HG03520 (cell line): Measurements from ENCODE around the gene WRAP53.

Source experiments
- ATAC-seq: cut with Tn5 transposase; IDR thresholded peaks from one replicate; pipeline ENCODE4 v1.9.1; 2021; ENCODE audit warnings: mild to moderate bottlenecking, moderate library complexity; ENCODE audit not compliant: unreplicated experiment

Gene WRAP53

DNA sequence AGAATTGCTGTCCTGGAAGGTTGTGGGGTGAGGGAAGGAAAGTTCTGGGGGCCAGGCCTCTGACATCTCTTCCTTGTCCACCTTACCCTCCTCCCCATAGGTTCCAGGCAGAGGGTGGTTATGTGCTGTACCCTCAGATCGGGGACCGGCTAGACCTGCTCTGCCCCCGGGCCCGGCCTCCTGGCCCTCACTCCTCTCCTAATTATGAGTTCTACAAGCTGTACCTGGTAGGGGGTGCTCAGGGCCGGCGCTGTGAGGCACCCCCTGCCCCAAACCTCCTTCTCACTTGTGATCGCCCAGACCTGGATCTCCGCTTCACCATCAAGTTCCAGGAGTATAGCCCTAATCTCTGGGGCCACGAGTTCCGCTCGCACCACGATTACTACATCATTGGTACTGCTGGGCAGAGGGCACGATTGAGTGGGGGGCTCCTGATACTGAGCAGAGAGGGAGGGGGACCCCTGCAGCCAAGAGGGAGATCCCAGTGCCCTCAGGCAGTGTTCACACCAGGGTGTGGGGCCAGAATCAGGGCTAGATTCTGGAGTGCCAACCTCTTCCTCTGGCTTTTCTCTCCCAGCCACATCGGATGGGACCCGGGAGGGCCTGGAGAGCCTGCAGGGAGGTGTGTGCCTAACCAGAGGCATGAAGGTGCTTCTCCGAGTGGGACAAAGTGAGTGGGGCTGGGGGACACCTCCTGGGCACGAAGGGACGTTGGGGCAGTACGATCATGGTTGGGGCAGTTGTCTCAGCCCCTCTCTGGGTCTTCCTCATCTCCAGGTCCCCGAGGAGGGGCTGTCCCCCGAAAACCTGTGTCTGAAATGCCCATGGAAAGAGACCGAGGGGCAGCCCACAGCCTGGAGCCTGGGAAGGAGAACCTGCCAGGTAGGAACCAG is 19.8 kb downstream of the WRAP53 start:
- no peak for ATAC-seq

DNA sequence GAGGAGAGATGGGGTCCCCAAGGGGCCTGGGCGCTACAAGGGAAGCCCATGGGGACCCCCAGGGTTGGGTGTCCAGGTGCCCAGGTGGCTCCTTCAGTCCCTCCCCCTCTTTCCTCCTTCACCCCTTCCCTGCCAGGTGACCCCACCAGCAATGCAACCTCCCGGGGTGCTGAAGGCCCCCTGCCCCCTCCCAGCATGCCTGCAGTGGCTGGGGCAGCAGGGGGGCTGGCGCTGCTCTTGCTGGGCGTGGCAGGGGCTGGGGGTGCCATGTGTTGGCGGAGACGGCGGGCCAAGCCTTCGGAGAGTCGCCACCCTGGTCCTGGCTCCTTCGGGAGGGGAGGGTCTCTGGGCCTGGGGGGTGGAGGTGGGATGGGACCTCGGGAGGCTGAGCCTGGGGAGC is 20.8 kb downstream of the WRAP53 start:
- ATAC-seq: no peak

DNA sequence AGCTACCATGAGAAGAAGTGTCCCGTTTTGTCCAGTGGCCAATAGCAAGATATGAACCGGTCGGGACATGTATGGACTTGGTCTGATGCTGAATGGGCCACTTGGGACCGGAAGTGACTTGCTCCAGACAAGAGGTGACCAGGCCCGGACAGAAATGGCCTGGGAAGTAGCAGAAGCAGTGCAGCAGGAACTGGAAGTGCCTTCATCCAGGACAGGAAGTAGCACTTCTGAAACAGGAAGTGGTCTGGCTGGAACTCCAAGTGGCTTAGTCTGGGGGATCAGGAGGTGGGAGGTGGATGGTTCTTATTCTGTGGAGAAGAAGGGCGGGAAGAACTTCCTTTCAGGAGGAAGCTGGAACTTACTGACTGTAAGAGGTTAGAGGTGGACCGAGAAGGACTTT is 22.0 kb downstream of the WRAP53 start:
- no peak for ATAC-seq

DNA sequence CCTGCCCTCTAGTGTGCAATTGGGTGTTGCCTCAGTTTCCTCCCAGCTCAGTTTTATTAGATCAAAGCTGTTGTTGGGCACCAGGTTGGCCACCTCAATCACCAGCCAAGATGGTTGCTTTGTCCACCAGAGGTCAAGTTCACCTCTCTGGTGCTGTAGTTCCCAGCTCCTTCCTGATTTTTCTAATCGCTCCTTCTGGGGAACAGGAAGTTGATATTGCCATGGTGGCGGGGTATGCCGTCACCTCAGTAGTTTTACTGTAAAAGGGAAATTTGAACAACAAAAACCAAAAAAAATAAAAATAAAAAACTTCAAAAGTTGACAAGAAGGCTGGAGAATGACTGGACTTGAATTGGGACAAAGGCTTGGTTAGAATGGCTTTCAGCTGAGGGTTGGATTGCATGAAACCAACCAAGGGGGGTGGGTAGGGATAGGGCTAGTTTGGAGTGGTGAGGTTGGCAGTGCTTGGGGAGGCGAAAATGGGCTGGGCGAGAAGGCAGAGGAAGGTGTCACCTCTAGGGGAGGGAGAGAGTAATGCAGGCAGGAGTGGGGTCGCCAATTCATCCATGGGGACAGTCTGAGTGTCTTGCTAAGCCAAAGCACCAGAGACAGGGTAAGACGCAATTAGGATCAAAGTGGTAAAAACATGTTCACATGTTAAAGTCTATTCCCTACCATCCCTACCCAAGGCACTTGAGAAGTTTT is 22.9 kb downstream of the WRAP53 start:
- no peak for ATAC-seq

DNA sequence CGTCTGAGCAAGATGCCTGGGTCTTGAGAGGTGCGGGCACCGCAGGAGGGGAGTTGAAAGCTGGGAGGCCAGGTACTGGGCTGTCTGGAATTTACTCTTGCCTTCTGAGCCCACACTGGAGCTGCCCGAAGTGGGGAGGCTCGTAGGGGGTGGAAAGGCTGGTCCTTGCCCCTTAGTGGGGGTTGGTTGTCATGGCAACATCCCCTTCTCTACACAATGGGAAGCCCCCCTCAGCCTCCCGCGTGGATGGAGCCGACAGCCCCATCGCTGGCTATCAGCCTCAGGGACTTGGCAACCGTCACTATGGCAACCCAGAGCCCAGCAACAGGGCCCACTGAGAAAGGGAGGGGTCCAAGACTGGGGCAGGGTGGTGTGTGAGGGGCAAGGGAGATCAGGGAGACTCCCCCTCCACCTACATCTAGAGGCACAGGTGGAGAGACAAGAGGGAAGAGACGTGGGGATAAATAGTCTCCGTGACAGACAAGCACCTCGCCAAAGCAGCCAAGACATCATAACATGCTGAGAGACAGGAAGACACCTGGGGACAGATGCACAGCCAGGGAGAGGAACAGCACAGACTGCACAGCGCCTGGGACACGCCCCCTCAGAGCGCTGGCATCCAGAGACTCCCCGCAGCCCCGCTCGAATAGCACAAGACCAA is 24.0 kb downstream of the WRAP53 start:
- ATAC-seq: no peak

DNA sequence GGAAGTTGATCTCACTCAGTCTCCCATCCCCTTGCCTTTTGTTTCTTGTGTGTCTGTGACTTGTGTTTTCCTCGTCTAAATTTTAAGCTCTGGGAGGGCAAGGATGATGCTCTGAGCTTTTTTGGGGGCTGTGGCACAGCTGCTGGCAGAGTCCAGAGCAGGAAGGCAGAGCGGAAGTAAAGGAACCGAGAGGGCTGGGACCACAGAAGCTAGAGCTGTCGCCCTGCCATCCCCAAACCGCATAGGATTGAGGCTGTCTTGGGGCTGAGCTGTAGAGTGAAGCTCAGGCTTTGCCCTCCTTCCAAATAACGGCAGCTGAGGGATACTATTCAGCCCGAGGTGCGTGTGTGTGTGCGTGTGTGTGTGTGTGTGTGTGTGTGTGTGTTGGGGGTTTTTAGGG is 25.5 kb downstream of the WRAP53 start:
- no peak for ATAC-seq

DNA sequence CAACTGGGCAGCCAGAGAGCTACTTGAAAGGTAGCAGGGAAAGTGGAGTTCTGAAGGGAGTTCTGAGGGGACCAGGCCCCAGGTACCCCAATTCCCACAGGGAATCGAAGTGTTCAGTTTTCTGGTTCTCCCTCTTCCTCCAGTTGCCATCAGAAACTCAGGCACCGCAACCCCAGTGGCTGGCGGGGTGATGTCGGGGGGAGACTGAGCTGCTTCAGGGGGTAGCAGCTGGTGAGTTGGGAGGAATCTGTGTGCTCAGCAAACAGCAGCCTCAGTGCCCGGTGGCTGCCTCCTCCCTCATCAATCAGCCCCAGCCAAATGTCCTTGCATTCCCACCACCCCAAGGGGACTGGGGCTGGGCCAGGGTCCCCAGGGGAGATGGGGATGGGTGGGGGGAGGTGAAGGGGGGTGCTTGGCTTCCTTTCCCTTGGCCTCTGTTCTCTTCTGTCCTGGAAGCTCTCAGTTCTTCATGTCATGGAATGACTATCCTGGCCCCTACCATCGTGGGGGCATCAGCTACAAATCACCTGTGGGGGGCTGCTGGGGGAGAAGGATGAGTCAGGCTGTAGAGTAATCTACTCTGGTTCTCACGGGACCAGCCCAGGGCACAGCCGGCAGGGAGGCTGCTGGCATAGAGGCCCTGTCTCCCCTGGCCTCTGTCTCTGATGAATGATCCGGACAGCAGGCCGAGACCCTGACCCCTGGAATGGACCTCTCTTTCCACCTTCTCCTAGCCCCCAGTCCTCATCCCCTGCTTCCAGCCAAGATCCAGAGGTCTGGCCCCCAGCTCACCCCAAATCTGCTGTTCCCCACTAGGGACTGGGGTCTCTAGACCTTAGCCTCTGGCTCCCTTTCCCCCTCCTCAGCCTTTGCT is 26.7 kb downstream of the WRAP53 start:
- no peak for ATAC-seq

DNA sequence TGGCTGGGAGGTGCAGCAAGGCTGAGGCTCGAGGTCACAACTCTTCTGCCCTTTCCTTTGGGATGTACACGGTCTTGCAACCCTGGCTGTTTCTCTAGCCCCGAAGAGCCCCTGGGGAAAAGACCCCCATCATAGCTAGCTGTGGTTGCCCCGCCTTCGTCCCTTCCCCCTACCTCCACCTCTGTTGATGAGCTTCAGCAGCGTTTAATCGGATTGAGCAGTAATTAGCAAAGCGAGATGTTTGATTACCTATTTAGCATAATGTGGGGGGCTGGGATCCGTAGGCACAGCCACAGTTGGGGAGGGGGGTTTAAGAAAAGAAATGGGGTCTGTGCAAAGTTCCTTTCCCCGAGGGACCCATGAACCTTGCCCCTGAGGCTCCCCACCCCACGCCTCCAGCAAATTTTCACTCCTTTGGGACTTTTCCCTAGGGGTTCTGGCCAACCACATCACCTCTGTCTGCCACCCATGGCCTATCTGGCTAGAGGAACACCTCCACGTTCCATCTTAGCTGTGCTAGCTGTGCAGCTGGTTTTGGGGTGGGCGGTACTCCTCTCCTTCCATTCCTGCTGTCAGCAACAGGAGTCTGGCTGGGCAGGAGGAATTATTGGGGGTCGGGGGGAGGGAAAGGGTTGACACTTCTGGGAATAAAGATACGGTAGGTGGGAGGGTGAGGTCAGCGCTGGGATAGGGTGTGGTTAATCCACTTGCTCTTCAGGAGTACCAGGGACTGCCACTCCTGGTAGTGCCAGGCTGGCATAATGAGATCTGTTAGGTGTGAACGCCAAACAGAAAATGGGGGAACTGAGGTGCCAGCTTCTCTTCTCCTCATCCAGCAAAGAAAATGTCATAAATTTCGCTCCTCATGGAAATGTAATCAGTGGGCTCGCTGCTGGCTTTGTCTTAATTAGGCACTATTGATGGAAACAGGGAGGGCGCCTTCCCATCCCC is 27.9 kb downstream of the WRAP53 start:
- ATAC-seq: no peak

DNA sequence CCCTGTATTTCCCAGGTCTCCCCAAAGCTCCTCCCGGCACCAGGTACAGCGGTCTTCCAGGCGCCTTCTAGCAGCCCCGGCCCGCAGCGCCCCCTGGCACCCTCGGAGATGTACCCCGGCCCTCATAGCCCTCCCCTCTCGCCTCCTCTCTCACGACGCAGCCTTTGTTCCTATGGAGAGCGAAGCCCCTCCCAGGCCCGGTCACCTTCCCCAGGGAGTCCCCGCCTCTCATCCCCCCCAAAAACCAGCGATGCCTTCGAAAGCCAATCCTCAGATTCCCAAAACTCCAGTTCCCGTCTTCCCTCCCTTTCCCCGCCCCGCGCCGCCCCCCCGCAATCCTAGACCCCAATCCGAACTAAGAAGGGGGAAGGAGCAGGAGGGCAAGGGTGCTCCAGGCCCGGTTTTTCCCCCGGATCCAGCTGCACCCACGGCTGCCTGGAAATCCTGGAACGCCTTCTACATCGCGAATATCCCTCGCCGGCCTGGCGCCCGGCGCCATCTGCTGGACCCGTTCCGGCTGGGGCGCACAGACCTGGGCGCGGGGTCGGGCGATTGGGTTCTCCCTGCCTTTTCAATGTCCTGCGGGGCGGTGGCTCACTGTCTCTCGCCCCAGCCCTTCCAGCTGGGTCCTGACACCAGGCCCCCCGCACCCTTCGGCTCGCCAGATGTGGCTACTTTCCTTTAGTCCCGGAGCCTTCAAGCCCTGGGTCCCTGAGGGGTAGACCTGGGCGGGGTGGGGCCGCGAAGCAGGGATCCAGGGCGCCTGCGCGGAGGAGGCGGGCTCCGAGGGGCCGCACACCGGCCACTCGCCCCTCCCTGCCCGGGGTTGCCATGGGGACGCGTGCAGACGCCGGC is 28.9 kb downstream of the WRAP53 start, which contains the start of gene DNAH2:
TSS of gene DNAH2 (plus strand) at position 844 of the 855 bp plus-strand sequence. CDS start 1,991 bp downstream, outside the sequence.
- no peak for ATAC-seq

DNA sequence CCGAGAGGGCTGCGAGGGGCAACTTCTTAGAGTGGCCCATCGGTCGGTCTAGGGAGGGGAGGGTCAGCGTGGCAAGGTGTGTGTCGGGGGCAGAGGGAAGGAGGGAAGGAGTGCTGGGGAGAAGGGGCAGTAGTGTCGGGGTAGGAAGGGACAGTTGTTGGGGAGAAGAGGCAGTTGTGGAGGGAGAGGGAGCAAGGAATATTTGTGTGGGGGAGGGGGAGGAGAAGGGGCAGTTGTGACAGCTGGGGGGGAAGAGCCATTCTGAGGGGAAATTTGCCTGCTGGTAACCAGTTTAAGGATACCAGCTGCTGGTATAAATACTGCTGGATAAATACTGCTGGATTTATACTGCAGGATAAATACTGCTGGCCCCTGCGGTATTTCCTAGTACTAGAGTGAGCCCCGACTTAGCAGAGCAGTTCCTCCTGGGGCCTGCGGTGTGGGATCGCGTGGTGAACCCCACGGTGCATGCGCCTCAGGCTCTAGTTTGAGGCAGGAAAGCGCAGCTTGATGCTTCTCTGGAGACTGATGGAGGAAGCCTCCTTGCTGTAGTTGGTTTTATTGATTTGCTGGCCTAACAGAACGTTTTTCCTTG is 29.6 kb downstream of the WRAP53 start:
- ATAC-seq: no peak

DNA sequence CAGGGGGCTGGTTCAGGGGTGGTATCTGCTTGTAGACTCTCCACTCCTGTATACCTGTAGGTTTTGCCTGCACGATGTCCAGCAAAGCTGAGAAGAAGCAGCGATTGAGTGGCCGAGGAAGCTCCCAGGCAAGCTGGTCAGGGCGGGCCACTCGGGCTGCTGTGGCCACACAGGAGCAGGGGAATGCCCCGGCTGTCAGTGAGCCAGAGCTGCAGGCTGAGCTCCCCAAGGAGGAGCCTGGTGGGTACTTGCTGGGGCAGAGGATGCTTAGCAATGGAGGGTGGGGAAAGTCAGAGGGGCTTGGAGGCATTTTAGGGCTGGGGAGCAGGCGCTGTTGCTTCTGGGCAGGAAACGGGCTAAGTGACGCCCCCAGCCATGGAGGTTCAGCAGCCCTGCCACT is 31.4 kb downstream of the WRAP53 start:
- no peak for ATAC-seq

DNA sequence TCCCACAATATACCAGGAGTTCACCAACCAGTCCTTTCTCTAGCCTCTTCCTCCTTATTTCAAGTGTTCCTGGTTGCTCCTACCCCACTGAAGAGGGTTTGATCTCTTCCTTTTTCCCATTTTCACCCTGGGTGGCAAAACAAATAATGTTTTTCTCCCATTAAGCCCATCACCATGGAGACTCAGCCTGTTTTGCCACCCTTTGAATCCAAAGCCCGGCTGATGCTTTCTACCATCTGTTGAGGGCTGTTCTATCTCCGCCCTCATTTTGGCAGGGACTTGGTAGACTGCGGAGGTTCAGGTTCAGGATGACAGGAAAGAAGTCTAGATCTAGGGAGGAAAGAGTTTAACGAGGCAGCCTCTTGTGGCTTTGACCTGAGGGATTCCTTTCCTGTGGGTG is 31.8 kb downstream of the WRAP53 start:
- no peak for ATAC-seq

DNA sequence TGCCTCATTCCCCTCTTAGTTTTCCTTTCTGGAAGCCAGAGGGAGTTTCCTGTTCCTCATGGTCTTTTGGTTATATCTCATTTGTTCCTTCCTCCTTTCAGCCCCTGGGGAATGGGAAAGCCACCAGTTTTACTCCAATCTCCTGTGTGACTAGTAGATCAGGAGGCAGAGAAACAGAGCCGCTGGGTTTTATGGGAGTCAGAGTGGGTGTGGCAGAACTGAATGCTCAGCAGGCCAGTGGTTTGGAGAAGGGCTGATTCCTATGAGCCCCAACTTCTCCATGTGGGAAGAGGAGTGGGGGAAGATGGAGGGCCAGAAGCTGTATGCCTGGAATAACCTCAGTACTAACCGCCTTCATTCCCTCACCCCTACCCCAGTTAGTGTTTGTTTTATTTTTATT is 33.3 kb downstream of the WRAP53 start:
- ATAC-seq: no peak

DNA sequence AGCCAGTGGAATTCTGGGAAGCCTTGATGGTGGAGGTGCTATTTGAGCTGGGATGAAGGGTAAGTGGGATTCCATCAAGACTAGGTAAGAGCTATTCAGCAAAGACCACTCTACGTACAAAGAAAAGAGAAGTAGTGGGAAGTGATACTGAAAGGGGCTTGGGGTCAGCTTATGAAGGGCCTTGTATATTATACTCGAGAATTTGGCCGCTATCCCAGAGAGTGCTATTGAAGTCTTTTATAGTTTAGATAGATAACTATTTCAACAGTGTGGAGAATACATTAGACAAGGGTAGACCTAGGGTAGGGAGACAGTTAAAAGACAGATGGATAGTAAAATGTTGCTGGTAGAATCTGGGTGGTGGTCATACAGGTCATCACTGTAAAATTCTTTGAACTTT is 39.6 kb downstream of the WRAP53 start:
- no peak for ATAC-seq

DNA sequence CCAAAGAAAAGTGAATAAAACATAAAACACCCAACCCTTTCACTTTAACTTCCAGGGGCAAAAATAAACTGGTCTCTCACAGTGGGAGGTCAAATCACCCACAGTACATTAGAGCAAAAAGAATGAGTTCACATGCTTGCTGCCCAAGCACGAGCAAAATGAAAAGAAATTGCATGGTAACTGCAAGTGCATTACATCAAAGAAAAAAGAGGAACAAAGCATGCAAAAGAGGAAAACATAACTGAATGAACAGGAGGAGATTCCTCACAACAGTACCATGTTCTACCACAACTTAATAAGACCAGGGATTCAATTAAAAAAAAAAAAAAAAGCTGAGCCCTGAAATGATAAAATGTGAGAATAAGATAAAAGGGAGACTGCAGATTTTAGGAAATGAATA is 41.5 kb downstream of the WRAP53 start:
- ATAC-seq: no peak

DNA sequence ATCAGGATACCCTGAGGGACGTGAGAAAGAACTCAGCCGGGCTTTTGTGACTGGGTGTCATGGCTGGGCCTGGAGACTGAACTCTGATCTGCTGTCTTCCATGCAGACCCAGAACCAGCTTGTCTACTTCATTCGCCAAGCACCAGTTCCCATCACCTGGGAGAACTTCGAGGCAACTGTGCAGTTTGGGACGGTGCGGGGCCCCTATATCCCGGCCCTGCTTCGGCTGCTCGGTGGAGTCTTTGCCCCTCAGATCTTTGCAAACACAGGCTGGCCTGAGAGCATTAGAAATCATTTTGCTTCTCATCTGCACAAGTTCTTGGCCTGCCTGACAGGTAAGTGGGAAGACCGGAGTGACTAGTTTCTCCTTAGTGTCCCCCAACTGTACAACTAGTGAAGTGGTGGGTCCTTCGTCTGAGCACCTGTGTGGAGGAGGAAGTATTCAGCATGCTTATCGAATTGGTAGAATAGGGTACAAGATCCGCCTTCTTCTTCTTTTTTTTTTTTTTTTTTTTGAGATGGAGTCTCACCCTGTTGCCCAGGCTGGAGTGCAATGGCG is 44.8 kb downstream of the WRAP53 start:
- ATAC-seq: no peak

DNA sequence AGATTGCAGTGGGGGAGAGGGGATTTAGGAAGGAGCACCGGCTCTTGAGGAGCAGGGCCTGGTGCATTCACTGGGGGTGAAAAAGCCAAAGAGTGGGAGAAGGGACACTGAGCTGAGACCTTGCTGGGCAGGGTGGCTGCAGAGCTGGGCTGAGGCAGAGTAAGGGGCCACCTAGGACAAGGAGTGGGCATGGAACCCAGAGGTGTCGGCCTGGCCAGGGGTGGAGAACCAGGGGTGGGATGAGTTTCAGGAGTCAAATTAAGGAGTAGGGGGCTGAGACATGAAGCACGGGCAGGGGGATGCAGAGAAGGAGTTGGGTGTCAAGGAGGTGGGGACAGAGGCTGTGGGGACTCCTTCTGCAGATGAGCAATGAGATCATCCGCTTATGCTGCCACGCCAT is 49.3 kb downstream of the WRAP53 start:
- no peak for ATAC-seq

DNA sequence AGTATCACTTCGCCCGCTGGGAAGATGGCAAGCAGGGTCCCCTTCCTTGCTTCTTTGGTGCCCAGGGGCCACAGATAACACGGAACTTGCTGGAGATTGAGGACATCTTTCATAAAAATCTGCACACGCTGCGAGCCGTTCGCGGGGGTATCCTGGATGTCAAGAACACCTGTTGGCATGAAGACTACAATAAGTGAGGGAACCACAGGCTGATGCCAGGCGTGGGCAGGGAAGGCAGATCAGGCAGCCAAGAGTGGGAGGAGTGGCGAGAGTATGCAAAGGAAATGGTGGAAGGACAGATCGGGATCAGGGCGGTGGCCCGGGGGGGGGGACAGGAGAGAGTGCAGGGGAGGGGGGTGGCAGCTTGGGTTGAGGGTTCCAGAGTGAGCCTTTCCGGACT is 51.5 kb downstream of the WRAP53 start:
- ATAC-seq: no peak
